Renal cortex interstitium (tissue), 11 donors: ENCODE measurements around the gene KIF26B. TPM values are rescaled to one million over a fixed set of nuclear protein-coding genes. Genes with fewer than 3 reads are reported as not detected.
A peak's percentile ranks its signal among the peaks of the same experiment; 100 is the strongest.

Experiments used
- DNase-seq, 11 donors: peaks; one replicate each; pipeline ENCODE4 v3.0.0-alpha.2; 2013; ENCODE audit warnings: low read depth in 9 of 11, low spot score in 4 of 11; ENCODE audit errors: extremely low read depth in 1 of 11
- polyA plus RNA-seq, 3 donors: library from polyadenylated mRNA; unstranded; fragments of 120-200 nt; gene quantifications; one replicate each; pipeline ENCODE4 v1.2.1, GENCODE V29; 2013; ENCODE audit not compliant: insufficient read length in 3 of 3

Gene KIF26B
- polyA plus RNA-seq, 3 donors = 33.4 to 39.4 (median 38.3) TPM

GRCh38 chr1:245256528-245256927, 101.7 kb downstream of the KIF26B start:
- no peak for DNase-seq

DNA sequence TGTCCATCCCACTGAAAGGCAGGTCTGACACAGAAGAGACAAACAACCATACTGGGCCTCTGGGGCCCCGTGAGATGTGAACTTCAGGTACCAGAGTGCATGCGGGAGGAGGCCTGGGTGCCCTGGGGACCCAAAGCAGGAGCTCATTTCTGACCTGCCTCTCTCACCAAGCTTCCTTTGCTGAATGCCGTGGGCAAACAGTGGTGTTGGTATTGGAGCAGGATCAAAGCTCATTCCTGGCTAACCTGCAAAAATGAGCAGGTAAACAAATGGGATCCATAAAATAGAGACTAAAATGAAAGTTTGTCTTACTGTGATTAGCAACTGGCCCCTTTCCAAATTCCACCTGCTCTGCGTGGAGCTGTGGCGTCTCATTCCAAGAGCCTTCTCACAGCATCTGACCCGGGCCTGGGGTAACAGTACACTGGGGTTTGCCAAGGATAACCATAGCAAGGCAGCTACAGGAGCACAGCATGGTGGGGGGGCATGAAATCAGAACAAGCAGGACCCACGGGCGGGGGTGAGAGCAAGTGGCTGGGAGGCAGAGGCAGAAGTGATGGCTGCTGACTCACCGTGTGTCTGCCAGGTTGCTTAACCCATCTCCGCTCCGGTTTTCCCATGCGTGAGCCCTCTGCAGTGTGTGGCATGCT, 103.6 kb downstream of the KIF26B start:
- DNase-seq = no peak

GRCh38 chr1:245260110-245260882, 105.5 kb downstream of the KIF26B start:
- no peak for DNase-seq

GRCh38 chr1:245260883-245261282, 106.1 kb downstream of the KIF26B start:
- no peak for DNase-seq

DNA sequence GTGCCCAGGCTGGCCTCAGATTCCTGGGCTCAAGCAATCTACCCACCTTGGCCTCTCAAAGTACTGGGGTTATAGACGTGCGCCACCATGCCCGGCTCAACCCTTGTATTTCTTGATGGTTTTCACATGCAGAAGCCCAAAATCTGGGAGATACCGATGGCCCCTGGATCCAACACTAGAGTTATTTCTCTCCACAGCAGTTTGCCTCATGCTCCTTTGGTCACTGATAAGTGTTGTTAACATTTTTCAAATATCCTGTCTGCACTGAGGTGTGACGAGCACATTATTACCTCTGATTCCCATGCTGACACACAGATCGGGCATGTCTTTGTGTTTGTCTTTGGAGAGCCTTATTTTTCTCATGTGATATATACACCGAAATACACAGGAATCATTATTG, 107.0 kb downstream of the KIF26B start:
- peak in 4 of 11 donors; percentile 35 to 68 (median 65) for DNase-seq

GRCh38 chr1:245263529-245264095, 108.8 kb downstream of the KIF26B start:
- DNase-seq = no peak

DNA sequence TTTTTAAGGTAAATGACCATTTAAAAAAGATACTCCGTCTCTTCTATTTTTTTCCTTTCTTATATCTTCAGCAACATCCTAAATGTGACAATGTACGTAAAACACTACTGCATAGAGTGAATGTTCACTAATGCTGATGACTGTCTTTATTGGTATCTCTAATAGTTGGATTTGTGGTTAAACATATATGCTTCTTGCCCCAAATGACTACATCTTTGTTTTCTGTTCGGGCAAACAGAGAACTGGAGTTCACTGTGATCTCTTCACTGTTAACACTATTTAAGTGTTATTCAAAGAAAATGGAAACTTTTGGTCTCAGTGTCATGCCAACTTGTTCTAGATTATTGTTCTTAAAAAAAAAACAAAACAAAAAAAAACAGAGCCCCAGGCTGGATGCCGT, 109.4 kb downstream of the KIF26B start:
- DNase-seq = no peak

DNA sequence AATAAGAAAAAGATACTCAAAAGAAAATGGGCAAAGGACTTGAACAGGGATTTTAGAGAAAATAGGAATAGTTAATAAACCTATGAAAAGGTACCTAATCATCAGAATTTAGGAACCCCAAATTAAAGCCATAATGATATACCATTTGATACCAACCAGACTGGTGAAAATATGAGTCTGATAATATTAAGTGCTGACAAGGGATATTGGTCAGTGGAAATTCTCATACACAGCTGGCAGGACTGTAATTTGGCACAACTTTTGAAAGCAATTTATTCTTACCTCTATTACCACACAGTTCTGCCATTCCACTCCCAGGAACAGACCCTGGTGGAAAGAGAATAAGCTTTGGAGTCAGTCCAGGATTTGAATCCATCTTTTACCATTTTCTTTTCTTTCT, 111.3 kb downstream of the KIF26B start:
- no peak for DNase-seq

GRCh38 chr1:245270063-245270462, 115.3 kb downstream of the KIF26B start:
- DNase-seq = no peak

- DNase-seq = no peak
These were observed 116.2 kb downstream of the KIF26B start for GRCh38 chr1:245270972-245271371.

DNA sequence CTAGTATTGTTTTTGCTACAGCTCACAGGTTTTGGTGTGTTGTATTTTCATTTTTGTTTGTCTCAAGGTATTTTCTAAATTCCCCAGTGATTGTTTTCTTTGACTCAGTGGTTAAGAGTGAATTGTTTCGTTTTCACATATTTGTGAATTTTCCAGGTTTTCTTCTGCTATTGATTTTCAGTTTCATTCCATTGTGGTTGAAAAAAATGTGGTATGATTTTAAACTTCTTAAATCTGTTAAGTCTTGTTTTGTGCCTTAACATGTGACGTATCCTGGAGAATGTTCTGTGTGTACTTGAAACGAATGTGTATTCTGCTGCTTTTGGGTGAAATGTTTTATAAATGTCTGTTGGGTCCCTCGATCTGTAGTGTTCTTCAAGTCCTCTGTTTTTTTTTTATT, 117.9 kb downstream of the KIF26B start:
- DNase-seq = no peak

DNA sequence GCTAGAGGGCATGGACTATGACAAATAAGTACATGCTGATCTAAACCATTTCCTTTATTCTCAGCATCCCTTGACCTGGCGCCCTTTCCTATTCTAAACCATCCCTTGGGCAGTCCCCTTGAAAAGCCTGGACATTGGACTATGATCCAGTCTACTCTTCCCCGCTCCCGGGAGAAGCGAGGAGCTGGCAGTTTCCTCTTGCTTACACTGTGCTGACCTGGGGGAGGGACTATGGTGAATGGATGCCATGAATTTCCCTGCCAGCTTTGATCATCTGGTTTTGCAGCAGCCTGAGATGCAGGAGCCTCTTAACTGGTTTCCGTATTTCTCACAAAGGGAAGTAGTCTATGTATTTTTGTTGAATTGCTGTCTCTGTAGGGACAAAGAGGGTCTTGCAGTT, 121.7 kb downstream of the KIF26B start:
- DNase-seq = no peak

DNA sequence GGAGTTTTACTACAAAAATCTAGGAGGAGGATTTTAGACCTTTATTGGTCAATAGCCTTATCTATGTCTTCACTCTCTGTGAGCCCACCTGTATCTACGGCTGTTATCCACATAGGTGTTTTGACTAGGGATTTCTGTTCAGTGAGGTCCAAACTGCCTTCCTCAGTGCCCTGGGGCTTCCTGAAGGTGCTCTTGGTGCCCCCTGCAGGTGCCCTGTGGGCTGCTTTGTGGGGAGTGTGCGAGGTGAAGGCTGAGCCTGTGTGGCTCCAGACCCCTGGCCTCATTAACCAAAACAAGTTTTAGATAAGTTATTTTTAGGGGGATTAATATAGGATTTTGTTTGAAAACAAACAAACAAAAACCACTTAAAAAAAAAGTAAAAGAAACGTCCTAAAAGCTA, 122.5 kb downstream of the KIF26B start:
- DNase-seq = no peak

GRCh38 chr1:245278846-245279245, 124.1 kb downstream of the KIF26B start:
- DNase-seq = no peak

- no peak for DNase-seq
These were observed 124.6 kb downstream of the KIF26B start for GRCh38 chr1:245279346-245279745.

DNA sequence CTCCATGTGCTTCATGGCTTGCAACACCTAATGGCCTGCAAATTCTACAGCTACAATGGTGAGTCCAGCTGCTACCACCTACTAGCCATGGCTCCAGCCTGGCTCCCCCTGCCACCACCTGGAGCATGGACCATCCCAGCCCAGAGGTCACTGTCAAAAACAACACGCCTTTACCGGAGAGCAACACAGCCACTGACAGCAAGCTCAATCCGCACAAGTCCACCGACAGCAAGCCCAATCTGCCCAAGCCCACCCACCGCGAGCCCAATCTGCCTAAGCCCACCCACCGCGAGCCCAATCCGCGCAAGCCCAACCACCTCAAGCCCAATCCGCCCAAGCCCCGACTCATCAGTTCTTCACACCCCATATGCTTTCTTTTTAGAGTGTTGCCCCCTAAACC, 128.2 kb downstream of the KIF26B start:
- DNase-seq = no peak

GRCh38 chr1:245285168-245285567, 130.4 kb downstream of the KIF26B start:
- no peak for DNase-seq

GRCh38 chr1:245288796-245289195, 134.0 kb downstream of the KIF26B start:
- no peak for DNase-seq

GRCh38 chr1:245290836-245291235, 136.1 kb downstream of the KIF26B start:
- DNase-seq = no peak

- no peak for DNase-seq
These were observed 136.6 kb downstream of the KIF26B start for GRCh38 chr1:245291351-245291750.
